Gastroesophageal sphincter (tissue), 3 donors: ENCODE results near the gene RNF168.

Experiments
- POLR2A ChIP-seq, 2 donors: fragments of 450-650 bp; IDR thresholded peaks; one replicate each; pipeline ENCODE4 v1.6.1; 2017; ENCODE audit warnings: antibody characterized with exemption in 2 of 2, mild to moderate bottlenecking in 2 of 2, moderate library complexity in 1 of 2
- TF ChIP-seq, protein P1 (sequence below), 4 experiments: fragments of 200-600 bp in 2 of 4; fragments of 450-650 bp in 2 of 4; sonication (generic) in 1 of 4; IDR thresholded peaks; one replicate each; pipeline ENCODE4 v1.5.1; 2017 to 2019; ENCODE audit warnings: antibody characterized with exemption in 4 of 4, mild to moderate bottlenecking in 2 of 4, moderate library complexity in 2 of 4

DNA sequence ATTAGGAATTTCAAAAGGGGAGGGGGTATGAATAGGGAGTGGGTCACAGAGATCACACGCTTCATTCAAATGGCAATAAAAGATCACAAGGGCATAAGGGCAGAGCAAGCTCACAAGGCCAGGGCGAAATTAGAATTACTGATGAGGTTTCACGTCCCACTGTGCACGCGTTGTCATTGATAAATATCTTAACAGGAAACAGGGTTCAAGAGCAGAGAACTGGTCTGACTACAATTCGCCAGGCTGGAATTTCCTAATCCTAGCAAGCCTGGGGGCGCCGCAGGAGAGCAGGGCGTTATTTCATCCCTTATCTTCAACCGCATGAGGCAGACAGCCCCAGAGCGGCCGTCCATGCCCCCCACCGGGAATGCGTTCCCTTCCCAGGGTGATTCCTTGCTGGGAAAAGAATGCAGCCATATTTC, 29.7 kb upstream of the RNF168 start:
- TF ChIP-seq, protein P1, sequence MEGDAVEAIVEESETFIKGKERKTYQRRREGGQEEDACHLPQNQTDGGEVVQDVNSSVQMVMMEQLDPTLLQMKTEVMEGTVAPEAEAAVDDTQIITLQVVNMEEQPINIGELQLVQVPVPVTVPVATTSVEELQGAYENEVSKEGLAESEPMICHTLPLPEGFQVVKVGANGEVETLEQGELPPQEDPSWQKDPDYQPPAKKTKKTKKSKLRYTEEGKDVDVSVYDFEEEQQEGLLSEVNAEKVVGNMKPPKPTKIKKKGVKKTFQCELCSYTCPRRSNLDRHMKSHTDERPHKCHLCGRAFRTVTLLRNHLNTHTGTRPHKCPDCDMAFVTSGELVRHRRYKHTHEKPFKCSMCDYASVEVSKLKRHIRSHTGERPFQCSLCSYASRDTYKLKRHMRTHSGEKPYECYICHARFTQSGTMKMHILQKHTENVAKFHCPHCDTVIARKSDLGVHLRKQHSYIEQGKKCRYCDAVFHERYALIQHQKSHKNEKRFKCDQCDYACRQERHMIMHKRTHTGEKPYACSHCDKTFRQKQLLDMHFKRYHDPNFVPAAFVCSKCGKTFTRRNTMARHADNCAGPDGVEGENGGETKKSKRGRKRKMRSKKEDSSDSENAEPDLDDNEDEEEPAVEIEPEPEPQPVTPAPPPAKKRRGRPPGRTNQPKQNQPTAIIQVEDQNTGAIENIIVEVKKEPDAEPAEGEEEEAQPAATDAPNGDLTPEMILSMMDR (IDR thresholded peaks at IDR 0.05) = no peak
- no peak for TF ChIP-seq POLR2A (IDR thresholded peaks at IDR 0.05)
